CD14-positive monocyte (primary cell): ENCODE results near the gene RHBDL3. TPM values are rescaled to one million over a fixed set of nuclear protein-coding genes. Genes with fewer than 3 reads are reported as not detected.
A peak's percentile ranks its signal among the peaks of the same experiment; 100 is the strongest.

Experiments
- DNase-seq, 3 donors: peaks; one replicate each; pipeline ENCODE4 v3.0.0-alpha.2; 2011 to 2022
- H2AFZ ChIP-seq: 2 replicates; pipeline ENCODE4 v1.6.0; 2012; ENCODE audit warnings: mild to moderate bottlenecking, low read depth, low read length, inconsistent platforms; ENCODE audit not compliant: insufficient read depth, poor library complexity, severe bottlenecking
- H3K27ac ChIP-seq, 2 donors: 1 replicate in 1 of 2; 2 replicates in 1 of 2; pipeline ENCODE4 v1.5.1; 2012 to 2013; ENCODE audit warnings: low read length in 2 of 2, control low read depth in 1 of 2, inconsistent platforms in 1 of 2, low read depth in 1 of 2, mild to moderate bottlenecking in 1 of 2
- H3K27me3 ChIP-seq, 2 donors: one replicate each; pipeline versions ENCODE4 v1.6.0 to v1.6.1; 2011 to 2013; ENCODE audit warnings: low read length in 2 of 2; ENCODE audit not compliant: control insufficient read depth in 2 of 2, insufficient read depth in 2 of 2
- H3K36me3 ChIP-seq, 2 donors: replicated peaks in 1 of 2; 1 replicate in 1 of 2; 2 replicates in 1 of 2; pipeline versions ENCODE4 v1.5.1 to v1.6.1; 2012 to 2013; ENCODE audit warnings: low read length in 2 of 2, control low read depth in 1 of 2, inconsistent platforms in 1 of 2, mild to moderate bottlenecking in 1 of 2; ENCODE audit not compliant: insufficient read depth in 2 of 2, control insufficient read depth in 1 of 2
- H3K4me1 ChIP-seq, 2 donors: 1 replicate in 1 of 2; 2 replicates in 1 of 2; pipeline versions ENCODE4 v1.5.1 to v1.6.1; 2012 to 2013; ENCODE audit warnings: low read length in 2 of 2, control low read depth in 1 of 2, inconsistent platforms in 1 of 2, mild to moderate bottlenecking in 1 of 2, moderate library complexity in 1 of 2; ENCODE audit not compliant: insufficient read depth in 2 of 2, control insufficient read depth in 1 of 2
- H3K4me2 ChIP-seq: replicated peaks from 2 replicates; pipeline ENCODE3; 2012; ENCODE audit warnings: low read length, moderate library complexity, mild to moderate bottlenecking; ENCODE audit not compliant: poor library complexity, severe bottlenecking; ENCODE audit errors: extremely low read depth
- H3K4me3 ChIP-seq, 3 experiments: fragments of 200-600 bp in 1 of 3; sonication (generic) in 1 of 3; replicated peaks in 1 of 3; 1 replicate in 2 of 3; 2 replicates in 1 of 3; pipeline ENCODE4 v1.5.1; 2011 to 2013; ENCODE audit warnings: low read length in 3 of 3, mild to moderate bottlenecking in 3 of 3, control low read depth in 2 of 3, low read depth in 2 of 3, inconsistent platforms in 1 of 3, moderate library complexity in 1 of 3
- H3K79me2 ChIP-seq: 2 replicates; pipeline ENCODE4 v1.6.0; 2012; ENCODE audit warnings: mild to moderate bottlenecking, control low read depth, inconsistent platforms, low read length, moderate library complexity; ENCODE audit not compliant: insufficient read depth
- H3K9ac ChIP-seq: 2 replicates; pipeline ENCODE4 v1.6.0; 2017; ENCODE audit warnings: low read length, mild to moderate bottlenecking; ENCODE audit not compliant: insufficient read depth, poor library complexity, severe bottlenecking
- H3K9me3 ChIP-seq, 2 donors: replicated peaks in 1 of 2; 1 replicate in 1 of 2; 2 replicates in 1 of 2; pipeline versions ENCODE4 v1.5.1 to v1.6.1; 2012 to 2013; ENCODE audit warnings: low read length in 2 of 2, control low read depth in 1 of 2; ENCODE audit not compliant: control insufficient read depth in 1 of 2, insufficient read depth in 1 of 2
- H4K20me1 ChIP-seq: 2 replicates; pipeline ENCODE4 v1.6.0; 2012; ENCODE audit warnings: mild to moderate bottlenecking, low read length, control low read depth, moderate library complexity; ENCODE audit not compliant: insufficient read depth
- H3K27ac Mint-ChIP-seq, 7 donors: one replicate each; pipeline ENCODE4 v1.8.0; 2020; ENCODE audit warnings: mild to moderate bottlenecking in 7 of 7, mixed read lengths in 7 of 7, moderate library complexity in 6 of 7, inconsistent platforms in 2 of 7
- H3K27me3 Mint-ChIP-seq, 3 donors: one replicate each; pipeline ENCODE4 v1.8.0; 2021 to 2022; ENCODE audit warnings: low read depth in 3 of 3, mild to moderate bottlenecking in 3 of 3, mixed read lengths in 3 of 3, moderate library complexity in 3 of 3, inconsistent platforms in 1 of 3
- H3K36me3 Mint-ChIP-seq, 2 donors: one replicate each; pipeline ENCODE4 v1.8.0; 2020; ENCODE audit warnings: mixed read lengths in 2 of 2, inconsistent platforms in 1 of 2, mild to moderate bottlenecking in 1 of 2
- H3K4me1 Mint-ChIP-seq: one replicate; pipeline ENCODE4 v1.8.0; 2020; ENCODE audit warnings: mild to moderate bottlenecking, mixed read lengths
- H3K4me3 Mint-ChIP-seq, 2 donors: one replicate each; pipeline ENCODE4 v1.8.0; 2020; ENCODE audit warnings: mild to moderate bottlenecking in 2 of 2, mixed read lengths in 2 of 2, moderate library complexity in 1 of 2
- H3K9me3 Mint-ChIP-seq, 7 donors: one replicate each; pipeline ENCODE4 v1.8.0; 2020 to 2022; ENCODE audit warnings: mixed read lengths in 7 of 7, mild to moderate bottlenecking in 6 of 7, moderate library complexity in 6 of 7, inconsistent platforms in 2 of 7
- CTCF ChIP-seq: fragments of 200-600 bp; IDR thresholded peaks from one replicate; pipeline ENCODE4 v1.8.0; 2022; ENCODE audit warnings: antibody characterized with exemption, mild to moderate bottlenecking
- WGBS: methylation state at CpG from one replicate; pipeline ENCODE4 v1.1.5; 2013; ENCODE audit warnings: missing lambda C conversion rate; ENCODE audit not compliant: insufficient coverage; 5-methylcytosine and 5-hydroxymethylcytosine counted together
- intact Hi-C, 2 donors: fragments of 100-400 bp; cut with micrococcal nuclease; formaldehyde crosslinking; loops; one replicate each; pipeline versions ENCODE4 v1.15.0 to v1.15.1; 2023
- polyA plus RNA-seq, 3 donors: library from polyadenylated mRNA; depleted of rRNA in 1 of 3; unstranded in 2 of 3; stranded (reverse) in 1 of 3; fragments of 300-500 nt in 2 of 3; fragments of >200 nt in 1 of 3; fragmentation: Illumina TruSeq in 2 of 3; gene quantifications; 1 replicate in 2 of 3; 2 replicates in 1 of 3; pipeline ENCODE4 v1.2.3, GENCODE V29; 2012 to 2021

Gene RHBDL3
- polyA plus RNA-seq, 3 donors = 0.05 TPM; not detected in 2

- Histone ChIP-seq H3K36me3 (no peaks in the 10 kb centered on the region), H3K4me2 (no peak overlapping the region), H4K20me1 (no peaks in the 10 kb centered on the region), H3K27ac (no peak overlapping the region), H3K4me1 (peaks cover 27 to 36% of the 10 kb centered on the region in 2 donors), H3K27me3 (peaks cover 0 to 11% of the 10 kb centered on the region in 2 donors), H2AFZ (peak overlapping the region; percentile 7), H3K9ac (no peak overlapping the region), H3K79me2 (no peaks in the 10 kb centered on the region), H3K9me3 (no peaks in the 10 kb centered on the region), H3K4me3 (no peak overlapping the region)
- Mint-ChIP-seq H3K27me3 (peaks cover 12 to 34% (median 12%) of the 10 kb centered on the region in 3 donors), H3K9me3 (peaks cover 0 to 3% (median 0%) of the 10 kb centered on the region in 7 donors), H3K36me3 (peaks cover 0 to 10% of the 10 kb centered on the region in 2 donors), H3K4me1 (peaks cover 57% of the 10 kb centered on the region), H3K4me3 (no peak overlapping the region), H3K27ac (peak overlapping the region in 3 of 7 donors; percentile 37 to 50 (median 41))
- DNase-seq = no peak
- intact Hi-C loops = no loop called here
- WGBS = 33% methylated on average over 6 of the region's 9 CpGs
- TF ChIP-seq CTCF = no peak
These were observed 20.3 kb downstream of the RHBDL3 start for GRCh38 chr17:32285746-32286517.

- no peaks in the 10 kb centered on the region for H3K79me2 ChIP-seq
- no peak overlapping the region for H3K9ac ChIP-seq
- peaks cover 27 to 36% of the 10 kb centered on the region in 2 donors for H3K4me1 ChIP-seq
- Mint-ChIP-seq H3K36me3 (peaks cover 0 to 10% of the 10 kb centered on the region in 2 donors), H3K4me1 (peaks cover 57% of the 10 kb centered on the region), H3K9me3 (peaks cover 0 to 3% (median 0%) of the 10 kb centered on the region in 7 donors), H3K27ac (peak overlapping the region in 1 of 7 donors; percentile 34), H3K27me3 (peaks cover 11 to 34% (median 12%) of the 10 kb centered on the region in 3 donors), H3K4me3 (peak overlapping the region in 1 of 2 donors; percentile 10)
- intact Hi-C loops = no loop called here
- H4K20me1 ChIP-seq = no peaks in the 10 kb centered on the region
- H3K9me3 ChIP-seq = no peaks in the 10 kb centered on the region
- H3K4me3 ChIP-seq = no peak overlapping the region
- WGBS = 28% methylated on average over 5 of the region's 5 CpGs
- no peak for DNase-seq
- peaks cover 0 to 11% of the 10 kb centered on the region in 2 donors for H3K27me3 ChIP-seq
- no peaks in the 10 kb centered on the region for H3K36me3 ChIP-seq
- H3K4me2 ChIP-seq = no peak overlapping the region
- TF ChIP-seq CTCF = no peak
- H2AFZ ChIP-seq = peak overlapping the region; percentile 7
- no peak overlapping the region for H3K27ac ChIP-seq
These were observed 20.9 kb downstream of the RHBDL3 start for GRCh38 chr17:32286518-32286900.
